ENCODE results near the gene DLG5.

GRCh38 chr10:77835669-77836086 is 90.9 kb downstream of the DLG5 start:
- TF ChIP-seq POLR2AphosphoS5 (IDR thresholded peaks at IDR 0.05; ENCODE audit: low read depth, low read length), result no peak
- no peak for TF ChIP-seq CTCF (IDR thresholded peaks at IDR 0.05)
- TF ChIP-seq GABPA (IDR thresholded peaks at IDR 0.05; ENCODE audit: low read depth), result no peak
- TF ChIP-seq RFX5 (IDR thresholded peaks at IDR 0.05; ENCODE audit: low read length), result no peak
- TF ChIP-seq NFIC (IDR thresholded peaks at IDR 0.05; ENCODE audit: borderline replicate concordance), result no peak
